Measurements from ENCODE around the gene EHD4. TPM values are rescaled to one million over a fixed set of nuclear protein-coding genes. Genes with fewer than 3 reads are reported as not detected.

EHD4 gene
- polyA plus RNA-seq, 4 donors: 15.3 to 21.2 (median 17.4) TPM

GRCh38 chr15:41981371-41982132, 9.2 kb upstream of the EHD4 start:
- no peak for DNase-seq (ENCODE audit: low read depth in 4 of 4, low spot score in 3 of 4)

GRCh38 chr15:41980654-41981323, 8.4 kb upstream of the EHD4 start:
- DNase-seq (ENCODE audit: low read depth in 4 of 4, low spot score in 3 of 4): no peak

- no peak for DNase-seq (ENCODE audit: low read depth in 4 of 4, low spot score in 3 of 4)
Observed at GRCh38 chr15:41979493-41980266, 7.3 kb upstream of the EHD4 start.

- no peak for DNase-seq (ENCODE audit: low read depth in 4 of 4, low spot score in 3 of 4)
Observed at GRCh38 chr15:41978534-41978933, 6.2 kb upstream of the EHD4 start.

GRCh38 chr15:41977757-41978383, 5.5 kb upstream of the EHD4 start:
- DNase-seq (ENCODE audit: low read depth in 4 of 4, low spot score in 3 of 4): no peak

- no peak for DNase-seq (ENCODE audit: low read depth in 4 of 4, low spot score in 3 of 4)
Observed at GRCh38 chr15:41975669-41976068, 3.3 kb upstream of the EHD4 start.

- no peak for DNase-seq (ENCODE audit: low read depth in 4 of 4, low spot score in 3 of 4)
Observed at GRCh38 chr15:41974041-41974440, 1.7 kb upstream of the EHD4 start.

- DNase-seq (ENCODE audit: low read depth in 4 of 4, low spot score in 3 of 4): no peak
Observed at GRCh38 chr15:41971895-41972252, 483 bp downstream of the EHD4 start.

- no peak for DNase-seq (ENCODE audit: low read depth in 4 of 4, low spot score in 3 of 4)
Observed at GRCh38 chr15:41971089-41971894, 1.1 kb downstream of the EHD4 start.

GRCh38 chr15:41970456-41970855, 1.9 kb downstream of the EHD4 start:
- no peak for DNase-seq (ENCODE audit: low read depth in 4 of 4, low spot score in 3 of 4)

- DNase-seq (ENCODE audit: low read depth in 4 of 4, low spot score in 3 of 4): no peak
Observed at GRCh38 chr15:41969851-41970431, 2.4 kb downstream of the EHD4 start.

GRCh38 chr15:41968701-41969100, 3.7 kb downstream of the EHD4 start:
- no peak for DNase-seq (ENCODE audit: low read depth in 4 of 4, low spot score in 3 of 4)

- no peak for DNase-seq (ENCODE audit: low read depth in 4 of 4, low spot score in 3 of 4)
Observed at GRCh38 chr15:41967506-41968206, 4.7 kb downstream of the EHD4 start.

GRCh38 chr15:41966920-41967465, 5.4 kb downstream of the EHD4 start:
- DNase-seq (ENCODE audit: low read depth in 4 of 4, low spot score in 3 of 4): no peak

- DNase-seq (ENCODE audit: low read depth in 4 of 4, low spot score in 3 of 4): no peak
Observed at GRCh38 chr15:41966414-41966812, 5.9 kb downstream of the EHD4 start.

- no peak for DNase-seq (ENCODE audit: low read depth in 4 of 4, low spot score in 3 of 4)
Observed at GRCh38 chr15:41965441-41966413, 6.6 kb downstream of the EHD4 start.

GRCh38 chr15:41961595-41962202, 10.7 kb downstream of the EHD4 start:
- no peak for DNase-seq (ENCODE audit: low read depth in 4 of 4, low spot score in 3 of 4)
